ENCODE results near the gene GNB1L.
"Not testable (repeated sequence)": the region's sequence is repeated elsewhere in the genome, so short reads cannot be mapped to it uniquely, and the experiment has no call there.

GNB1L gene

DNA sequence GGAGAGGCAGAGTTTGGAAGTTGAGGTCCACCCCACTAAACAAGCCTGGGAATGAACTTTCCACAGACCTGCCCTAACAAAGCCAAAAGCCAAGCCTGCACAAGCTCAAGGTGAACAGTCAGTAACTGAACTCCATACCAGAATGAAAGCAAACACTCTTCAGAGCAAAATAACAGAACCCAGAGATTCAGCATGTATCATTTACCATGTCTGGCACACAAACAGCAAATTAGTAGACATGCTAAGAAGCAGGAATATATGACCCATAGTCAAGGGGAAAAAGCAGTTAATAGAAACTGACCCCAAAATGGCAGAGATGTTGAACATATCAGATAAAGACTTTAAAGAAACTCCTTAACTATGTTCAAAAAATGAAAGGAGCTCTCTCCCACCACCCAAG, 62.8 kb downstream of the GNB1L start:
- no peak for DNase-seq

DNA sequence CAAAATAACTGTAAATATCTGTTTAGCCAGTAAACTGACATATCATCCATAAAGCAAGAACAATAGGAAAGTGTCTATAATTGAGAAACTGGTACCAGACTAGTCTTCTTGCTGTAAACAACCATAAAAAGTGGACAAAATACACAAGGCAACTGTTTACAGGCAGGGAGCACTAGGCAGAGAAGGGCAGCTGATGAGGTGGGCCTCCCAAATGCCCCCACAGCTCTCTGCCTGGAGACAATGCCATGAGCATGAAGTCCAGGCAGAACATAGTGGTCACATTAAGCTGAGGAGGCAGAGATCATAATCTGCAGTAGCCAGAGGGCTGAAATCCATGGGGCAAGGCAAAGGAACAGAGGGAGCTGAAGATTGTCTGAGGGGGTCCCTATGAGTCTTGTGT, 63.4 kb downstream of the GNB1L start:
- no peak for DNase-seq

DNA sequence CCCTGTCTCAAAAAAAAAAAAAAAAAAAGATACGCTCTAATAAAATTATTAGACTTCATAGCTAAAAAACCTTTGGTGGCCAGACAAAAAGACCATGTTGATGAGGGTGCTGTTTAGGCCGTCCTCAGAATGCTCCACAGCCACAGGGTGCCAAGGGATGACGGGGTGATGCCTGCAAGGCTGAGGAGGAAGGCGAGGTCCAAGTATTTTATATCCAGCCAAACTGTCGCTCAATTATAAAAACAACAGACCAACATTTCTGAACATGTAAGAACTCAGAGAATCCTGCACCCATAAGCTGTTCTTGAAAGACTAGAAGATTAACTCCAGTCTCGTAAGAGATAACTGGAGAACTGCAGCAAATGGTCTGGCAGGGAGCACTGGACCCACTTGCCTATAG, 64.8 kb downstream of the GNB1L start:
- no peak for DNase-seq

DNA sequence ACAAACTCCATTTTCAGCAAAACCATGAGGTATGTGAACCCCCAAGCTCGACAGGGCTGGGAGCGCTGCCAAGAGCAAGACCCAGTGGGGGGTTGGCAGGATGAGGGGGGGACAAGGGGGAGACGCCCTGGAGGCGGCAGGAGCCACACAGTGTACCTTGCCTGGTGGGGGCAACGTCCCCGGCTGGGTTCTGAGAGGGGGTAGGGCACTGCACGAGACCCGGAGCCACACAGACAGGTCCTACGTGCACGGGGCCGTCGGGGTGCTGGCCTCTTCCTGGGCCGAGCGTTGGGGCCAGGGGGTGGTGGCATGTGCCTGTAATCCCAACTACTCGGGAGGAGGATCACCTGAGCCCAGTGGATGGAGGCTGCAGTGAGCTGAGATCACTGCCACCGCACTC, 65.3 kb downstream of the GNB1L start:
- no peak for DNase-seq

DNA sequence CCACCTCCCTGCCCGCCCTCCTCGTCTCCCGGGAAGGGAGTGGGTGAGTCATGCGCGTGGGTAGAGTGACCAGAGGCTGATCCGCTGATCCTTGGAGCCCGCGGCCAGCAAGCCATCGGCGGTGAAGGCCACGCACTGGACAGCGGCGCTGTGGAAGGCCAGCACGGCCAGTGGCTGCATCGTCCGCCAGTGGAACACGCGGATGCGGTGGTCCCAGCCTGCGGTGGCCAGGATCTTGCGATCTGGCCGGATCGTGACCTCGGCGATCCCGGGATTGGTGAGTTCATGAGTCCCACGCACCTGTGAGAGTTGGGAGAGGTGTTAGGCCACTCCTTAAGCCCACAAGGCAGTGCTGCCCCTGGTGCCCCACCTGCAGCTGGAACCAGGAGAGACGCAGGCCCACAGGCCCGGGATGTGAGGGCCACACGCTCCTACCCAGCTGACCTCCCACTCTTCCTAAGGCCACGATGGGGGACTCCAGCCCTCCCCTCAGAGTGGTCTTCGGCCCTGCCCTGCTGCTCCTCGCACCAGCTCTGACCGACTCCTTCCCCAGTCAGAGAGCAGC, 65.9 kb downstream of the GNB1L start:
- DNase-seq, result no peak

DNA sequence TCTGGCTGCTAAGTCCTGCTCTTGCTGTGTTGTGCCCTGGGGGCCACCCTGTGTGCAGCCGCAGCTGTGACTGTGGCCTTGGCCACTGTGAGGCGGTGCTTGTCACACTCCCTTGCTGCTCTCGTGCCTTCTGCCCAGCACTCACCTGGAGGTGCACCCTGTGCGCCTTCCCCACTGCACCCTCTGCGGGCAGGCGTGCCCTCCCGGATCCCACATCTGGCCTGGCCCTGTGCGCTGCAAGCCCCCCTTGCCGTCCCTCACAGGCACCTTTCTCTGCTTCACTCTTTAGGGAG, 66.9 kb downstream of the GNB1L start:
- no peak for DNase-seq

DNA sequence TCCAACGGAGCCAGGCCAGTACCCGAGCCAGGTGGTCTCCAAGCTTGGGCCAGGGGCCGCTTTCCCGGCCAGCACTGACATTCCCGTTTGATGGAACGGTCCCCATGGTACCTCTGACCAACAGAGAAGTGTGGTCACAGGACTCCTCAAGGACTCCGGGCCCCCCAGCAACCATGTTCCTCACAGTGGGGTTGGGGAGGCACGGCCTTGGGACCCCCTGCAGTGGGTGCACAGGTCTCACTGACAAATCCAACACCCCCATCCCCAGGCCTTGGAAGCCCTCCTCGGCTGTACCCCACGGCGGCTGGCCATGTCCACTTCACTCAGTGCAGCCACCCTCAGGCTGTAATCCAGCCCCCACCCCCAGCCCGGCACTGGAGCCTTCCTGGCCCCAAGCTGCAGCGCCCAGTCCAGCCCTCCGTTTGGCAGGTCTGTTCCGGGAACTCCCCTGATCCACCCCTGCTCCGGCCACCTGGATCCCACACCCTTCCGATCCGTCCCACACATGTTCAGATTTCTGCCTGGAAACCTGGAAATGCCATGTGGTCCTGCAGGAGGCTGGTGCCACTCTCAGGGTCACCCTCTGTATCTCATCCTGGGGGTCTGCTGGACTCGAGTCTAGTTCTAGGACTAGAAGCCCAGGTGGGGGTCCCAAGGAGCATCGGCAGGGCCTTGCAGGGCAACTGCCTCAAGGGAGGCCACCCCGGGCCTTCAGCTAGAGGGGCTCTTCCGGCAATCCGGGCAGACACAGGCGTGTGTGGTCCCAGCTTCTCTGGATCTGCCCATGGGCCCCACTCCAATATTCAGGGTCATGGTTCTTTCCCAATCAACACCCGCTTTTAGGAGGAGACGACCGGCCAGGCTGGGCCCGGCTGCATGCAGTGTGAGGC, 67.5 kb downstream of the GNB1L start:
- no peak for DNase-seq

DNA sequence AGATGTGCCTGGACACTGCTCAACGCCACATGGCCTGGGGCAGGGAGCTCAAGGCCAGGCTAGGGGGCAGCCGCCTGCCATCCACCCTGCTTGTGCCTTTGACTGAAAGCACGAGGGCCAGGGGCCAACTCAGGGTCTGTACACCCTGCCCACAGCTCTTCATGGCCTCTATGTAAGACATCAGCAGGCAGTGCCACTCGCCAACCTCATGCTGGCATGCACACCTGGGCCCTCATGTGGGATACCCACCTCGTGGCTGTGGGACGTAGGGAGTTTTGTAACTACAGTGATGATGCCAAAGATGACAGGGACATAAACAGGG, 68.4 kb downstream of the GNB1L start:
- DNase-seq, result no peak

DNA sequence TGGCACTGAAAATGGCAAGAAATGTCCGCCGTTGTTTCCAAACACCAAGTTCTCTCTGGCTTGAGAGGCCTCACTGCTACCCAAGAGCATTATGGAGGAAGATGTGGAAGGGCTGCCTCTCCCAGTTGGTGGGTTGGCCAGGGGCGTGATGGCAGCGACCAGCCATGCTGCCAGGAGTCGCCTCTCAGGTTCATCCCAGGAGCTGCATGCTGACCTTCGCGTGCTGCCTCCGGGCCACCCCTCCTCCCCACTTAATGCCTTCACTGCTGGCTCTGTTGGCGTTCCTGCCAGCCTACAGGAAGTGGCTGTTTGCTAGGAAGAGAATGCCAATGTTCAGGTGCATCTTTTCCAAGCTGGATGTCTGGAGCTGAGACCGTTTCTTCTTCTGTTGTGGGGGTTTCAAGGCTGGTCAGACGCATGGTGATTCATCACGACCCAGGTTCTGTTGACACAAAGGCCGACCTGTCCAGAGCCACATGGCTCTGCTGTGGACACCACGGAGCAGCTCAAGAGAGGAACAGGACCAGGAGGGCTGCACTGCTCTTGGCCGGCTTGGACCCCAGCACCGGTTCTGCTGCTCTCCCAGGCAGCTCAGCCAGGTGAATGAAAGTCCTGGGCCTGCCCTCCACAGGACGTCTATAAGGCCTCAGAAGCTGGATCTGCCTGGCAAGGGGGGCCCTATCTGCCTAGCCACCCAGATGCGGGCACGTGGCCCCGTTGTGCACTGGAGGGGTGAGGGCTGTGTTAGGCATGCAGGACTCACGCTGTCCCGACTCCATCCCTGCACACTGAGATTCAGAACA, 69.0 kb downstream of the GNB1L start:
- DNase-seq, result no peak

DNA sequence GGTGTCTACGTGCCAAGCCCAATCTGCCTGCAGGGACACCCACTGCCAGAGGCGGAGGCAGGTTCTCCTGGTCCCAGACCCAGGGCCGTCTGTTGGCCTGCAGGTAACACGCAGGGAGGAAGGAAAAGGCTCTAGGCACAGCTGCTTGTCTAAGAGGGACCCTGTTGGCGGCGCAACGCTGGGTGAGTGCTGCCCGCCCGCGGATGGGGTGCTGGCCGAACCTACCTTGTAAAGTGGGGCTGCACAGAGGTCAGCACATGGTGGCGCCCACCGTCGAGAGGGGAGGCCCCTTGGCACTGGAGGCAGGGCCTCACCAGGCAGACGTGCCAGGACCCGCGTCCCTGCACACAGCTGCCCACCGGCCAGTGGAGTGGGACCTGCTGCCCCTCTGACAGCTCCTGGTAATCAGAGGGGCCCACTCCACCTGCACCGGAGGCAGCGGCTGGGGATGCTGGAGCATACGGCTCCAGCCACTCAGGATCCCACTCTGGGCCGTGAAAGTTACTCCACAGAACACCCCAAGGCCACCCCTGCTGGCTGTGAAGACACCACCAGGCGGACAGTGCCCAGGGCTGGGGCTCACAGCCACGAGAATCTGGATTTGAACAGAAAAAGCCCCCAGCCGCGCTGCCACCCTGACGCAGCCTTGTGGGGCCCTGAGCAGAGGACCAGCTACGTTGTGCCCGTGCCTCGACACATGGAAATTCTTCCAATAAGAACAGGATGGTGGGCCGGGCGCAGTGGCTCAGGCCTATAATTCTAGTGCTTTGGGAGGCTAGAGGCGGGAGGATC, 70.1 kb downstream of the GNB1L start:
- no peak for DNase-seq

DNA sequence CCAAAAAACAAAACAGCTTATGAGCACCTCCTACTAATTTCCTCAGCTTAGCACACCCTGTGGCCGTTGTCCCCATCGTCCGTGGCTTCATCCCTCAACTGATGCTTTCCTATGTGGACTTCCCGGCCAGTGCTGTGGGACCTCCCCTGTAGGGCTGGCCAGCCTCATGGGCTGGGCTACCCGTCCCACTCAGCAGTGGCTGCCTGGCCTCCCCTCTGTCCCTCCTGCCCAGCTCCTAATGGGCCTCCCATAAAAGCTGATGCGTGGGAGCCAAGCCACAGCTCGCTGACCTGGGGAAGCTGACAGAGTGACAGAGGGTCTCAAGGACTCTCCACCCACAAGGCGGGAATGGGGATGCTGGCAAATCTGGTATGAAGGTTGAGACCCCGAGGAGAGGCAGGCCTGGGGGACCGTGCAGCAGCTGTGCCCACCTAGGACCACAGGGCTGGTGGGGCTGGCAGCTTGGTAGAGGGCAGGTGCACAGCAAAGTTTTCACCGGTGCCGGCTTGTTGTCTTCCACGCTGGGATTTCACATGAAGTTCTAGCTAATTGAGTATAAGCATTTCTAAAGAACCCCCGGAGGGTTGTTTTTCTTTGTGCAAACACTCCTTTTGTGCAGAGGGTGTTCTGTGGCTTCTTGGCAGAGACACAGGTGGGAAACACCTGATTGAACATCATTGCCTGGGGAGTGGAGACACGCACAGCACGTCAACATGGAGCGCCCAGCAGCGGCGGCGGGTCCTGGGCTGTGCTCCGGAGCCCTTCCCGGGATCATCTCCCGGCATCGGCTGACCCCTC, 70.9 kb downstream of the GNB1L start:
- no peak for DNase-seq

DNA sequence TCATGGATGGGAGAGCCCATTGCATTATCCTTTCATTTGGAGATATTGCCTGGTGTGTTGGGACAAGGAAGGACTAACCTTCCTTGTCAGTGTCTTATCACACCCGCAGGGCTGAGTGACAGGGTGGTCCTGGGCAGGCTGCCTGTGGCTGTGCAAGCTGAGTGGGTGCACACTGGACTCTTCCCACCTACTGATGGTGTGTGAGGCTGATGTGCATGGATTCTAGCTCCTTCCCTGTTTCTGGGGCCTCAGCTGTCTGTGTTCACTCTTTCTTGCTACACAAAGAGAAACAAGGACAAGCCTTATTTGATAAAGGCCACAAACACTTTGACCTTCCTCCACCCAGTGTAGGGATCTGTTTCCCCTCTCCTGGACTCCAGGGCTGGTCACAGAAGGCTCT, 72.1 kb downstream of the GNB1L start:
- no peak for DNase-seq

DNA sequence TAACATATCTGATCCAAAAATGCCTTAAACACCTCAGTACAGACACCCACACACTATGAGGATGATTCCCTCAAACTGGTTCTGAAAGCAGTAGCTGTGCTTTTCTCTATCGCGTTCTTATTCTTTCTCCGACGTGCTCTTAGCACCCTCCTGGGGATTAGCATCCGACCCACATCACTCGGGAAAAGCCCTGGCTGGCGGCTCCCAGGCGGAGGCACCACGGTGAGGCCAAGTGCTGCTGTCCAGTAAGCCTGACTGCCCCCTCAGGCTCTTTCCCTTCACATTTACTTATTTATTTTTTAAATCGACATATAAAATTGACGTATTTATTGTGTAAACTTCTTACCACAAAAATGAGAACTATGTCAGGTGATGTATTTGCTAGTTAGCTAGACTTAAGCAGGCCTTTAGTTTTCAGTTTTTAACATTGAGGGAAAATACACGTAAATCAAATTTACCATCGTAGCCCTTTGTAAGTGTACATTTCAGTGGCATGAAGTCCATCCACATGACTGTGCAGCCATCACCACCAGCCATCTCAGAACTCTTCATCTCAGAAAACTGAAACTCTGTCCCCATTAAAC, 74.9 kb downstream of the GNB1L start:
- DNase-seq, result no peak

DNA sequence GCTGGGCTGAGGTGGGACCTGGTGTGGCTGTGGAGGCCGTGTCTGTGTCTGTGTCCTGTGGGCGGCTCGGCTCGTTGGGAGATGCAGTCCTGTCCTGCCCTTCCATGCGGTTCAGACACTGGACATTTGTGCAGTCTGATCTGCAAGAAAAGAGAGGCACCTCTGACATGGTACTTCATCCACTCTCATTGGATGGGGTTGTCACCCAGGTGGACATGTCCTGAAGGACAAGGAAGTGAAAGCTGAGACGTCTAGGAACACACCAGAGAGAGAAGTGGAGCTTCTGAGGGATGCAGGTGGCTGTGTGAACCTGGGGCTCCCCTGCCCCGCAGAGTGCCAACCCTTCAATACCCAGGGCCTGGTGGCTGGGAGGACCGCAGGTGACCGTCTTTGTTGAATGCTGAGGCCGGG, 75.7 kb downstream of the GNB1L start:
- DNase-seq, result no peak

DNA sequence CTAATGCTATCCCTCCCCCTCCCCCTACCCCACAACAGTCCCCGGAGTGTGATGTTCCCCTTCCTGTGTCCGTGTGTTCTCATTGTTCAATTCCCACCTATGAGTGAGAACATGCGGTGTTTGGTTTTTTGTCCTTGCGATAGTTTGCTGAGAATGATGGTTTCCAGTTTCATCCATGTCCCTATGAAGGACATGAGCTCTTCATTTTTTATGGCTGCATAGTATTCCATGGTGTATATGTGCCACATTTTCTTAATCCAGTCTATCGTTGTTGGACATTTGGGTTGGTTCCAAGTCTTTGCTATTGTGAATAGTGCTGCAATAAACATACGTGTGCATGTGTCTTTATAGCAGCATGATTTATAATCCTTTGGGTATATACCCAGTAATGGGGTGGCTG, 77.5 kb downstream of the GNB1L start:
- not testable (repeated sequence) for DNase-seq

DNA sequence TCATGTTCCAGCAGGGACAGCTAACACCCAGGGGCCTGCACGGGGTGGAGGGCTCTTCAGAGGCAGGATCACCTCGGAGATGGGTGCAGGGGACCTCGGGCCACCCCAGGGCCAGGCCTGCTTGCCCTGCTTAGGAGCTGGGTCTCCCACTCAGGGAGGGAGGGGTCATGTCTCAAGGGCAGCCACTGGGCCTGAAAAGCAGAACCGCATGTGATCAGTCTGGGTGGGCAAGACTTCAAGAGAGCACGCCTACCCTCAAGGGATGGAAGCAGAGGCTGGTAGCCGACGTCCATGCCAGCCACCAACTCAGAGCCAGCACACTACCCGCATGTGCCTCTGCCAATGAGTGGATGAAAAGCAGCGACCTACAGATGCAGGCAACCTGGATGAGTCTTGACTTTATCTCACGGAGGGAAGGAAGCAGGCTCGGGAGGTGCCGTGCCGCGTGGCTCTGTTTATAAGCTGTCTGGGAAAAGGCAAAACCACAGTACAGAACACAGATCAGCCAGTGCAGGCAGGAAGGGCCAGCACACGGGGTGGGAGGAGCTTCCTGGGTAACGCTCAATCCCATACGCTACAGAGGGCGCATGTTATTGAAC, 78.1 kb downstream of the GNB1L start:
- no peak for DNase-seq

DNA sequence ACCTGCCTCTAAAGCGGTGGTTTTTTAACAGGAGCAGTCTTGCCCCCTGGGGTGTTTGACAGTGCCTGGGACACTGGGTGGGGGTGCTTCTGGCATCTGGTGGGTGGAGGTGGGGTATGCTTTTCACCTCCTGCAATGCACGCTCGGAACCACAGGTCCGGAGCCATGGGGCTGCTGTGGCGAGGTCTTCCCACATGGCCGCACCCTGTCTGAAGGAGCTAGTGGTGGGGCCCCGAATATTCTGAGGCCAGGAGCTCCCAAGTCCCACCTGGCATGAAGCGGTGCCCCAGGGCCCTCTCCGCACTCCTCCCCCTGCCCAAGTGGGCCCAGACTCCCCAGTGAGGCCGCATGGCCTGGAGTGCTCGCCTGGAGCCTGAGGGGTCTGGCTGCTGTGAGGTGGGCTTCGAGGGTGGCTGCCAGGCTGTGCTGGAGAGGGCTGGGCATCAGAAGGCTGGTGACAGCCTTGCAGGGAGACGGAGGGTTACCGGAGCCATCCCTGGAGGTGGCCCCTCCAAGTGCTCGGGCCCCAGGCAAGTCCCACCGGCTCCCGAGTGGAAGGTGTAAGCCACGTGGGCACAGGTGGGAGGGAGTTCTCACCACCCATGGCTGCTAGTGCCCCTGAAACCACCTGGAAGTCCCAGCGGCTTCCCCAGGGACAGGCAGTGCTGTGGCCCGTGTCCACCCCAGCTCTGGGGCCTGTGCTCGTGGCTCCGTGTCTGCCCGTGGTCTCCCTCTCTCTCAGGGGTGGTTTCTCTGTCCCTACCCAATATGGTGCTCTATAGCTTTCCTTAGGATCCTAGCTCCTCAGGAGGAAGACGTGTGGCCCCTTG, 79.0 kb downstream of the GNB1L start:
- no peak for DNase-seq

DNA sequence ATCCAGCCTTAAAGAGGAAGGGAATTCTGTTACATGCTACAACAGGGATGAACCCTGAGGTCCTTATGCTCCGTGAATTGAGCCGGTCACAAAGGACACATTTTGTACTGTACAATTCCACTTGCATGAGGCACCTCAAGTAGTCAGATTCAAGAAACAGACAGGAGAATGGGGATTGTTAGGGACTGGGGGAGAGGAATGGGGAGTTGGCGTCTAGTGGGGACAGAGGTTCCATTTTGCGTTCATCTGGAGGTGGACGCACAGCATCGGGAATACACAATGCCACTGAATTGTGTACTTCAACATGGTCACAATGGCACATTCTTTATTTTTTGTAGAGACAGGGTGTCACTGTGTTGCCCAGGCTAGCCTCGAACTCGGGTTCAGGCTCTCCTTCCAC, 80.0 kb downstream of the GNB1L start:
- no peak for DNase-seq

DNA sequence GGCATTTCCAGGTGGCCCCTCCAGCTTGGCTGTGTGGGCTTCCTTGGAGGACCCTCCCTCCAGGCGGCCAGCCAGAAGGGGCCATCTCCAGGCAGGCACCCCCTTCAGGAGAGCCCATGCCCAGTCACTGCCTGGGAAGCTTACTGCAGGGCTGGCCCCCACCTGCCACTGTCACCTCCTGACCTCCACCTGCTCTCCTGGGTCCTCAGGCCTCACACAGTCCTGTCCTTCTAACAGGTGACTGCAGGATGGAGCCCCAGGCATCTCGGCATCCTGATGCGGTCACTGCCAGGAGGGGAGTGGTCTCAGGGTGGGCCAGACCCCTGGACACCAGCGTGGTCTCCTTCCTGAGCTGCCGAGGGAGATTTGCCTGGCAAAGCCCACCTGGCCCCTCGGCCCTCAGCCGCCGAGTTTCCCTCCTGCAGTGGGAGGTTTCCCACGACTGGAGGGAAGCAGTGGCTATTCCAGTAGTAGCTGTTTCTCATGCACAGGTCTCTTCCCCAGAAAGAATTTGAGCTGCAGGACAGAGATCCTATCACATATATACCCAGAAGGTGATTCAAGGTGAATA, 81.1 kb downstream of the GNB1L start:
- no peak for DNase-seq

DNA sequence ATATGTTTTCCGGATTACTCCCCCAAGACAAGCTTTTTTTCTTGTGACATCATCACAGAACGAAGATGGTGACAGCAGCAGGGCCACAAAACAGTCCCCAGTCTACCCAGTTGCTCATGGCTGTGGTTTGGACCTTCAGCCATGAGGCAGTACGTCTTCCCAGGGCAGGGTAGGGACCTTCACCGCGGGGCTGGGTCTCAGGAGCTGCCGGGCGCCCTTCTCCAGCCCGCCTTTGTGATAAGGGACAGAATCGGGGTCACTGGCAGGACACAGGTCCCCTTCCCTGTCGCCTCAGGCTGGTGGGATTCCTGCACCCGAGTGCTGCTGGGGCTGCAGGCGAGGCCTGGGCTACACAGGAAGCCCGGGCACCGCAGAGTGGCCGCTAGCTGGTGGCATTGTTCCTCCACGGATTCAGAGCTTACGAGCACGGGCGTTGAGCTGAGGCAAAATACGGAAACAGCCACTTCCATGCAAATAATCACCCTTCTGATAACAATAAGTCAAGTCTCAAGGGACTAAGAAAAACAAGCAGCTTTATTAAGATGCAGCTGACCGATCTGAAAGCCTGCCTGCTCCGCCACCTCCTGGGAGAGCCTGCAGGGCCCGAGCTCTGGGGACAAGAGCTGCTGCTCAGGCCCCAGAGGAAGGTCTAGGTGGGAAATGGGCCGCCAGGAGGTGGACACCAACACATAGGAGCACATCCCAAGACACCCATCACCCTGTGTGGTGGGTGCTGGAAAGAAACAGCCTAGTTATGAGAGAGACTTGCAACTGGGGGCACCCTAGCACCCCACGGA, 81.8 kb downstream of the GNB1L start:
- no peak for DNase-seq
